Caco-2 (cell line): Measurements from ENCODE around the gene NOL6. TPM values are rescaled to one million over a fixed set of nuclear protein-coding genes. Genes with fewer than 3 reads are reported as not detected.

ENCODE experiments used
- BruUV-seq: library from RNA; stranded (reverse); fragments of 400-500 nt; replicated peaks from 2 replicates; lab custom pipeline; 2021; lab: Mats Ljungman, UMichigan
- CTCF ChIA-PET: fragments of 300-600 bp; sonication (Branson Sonifier 250); formaldehyde crosslinking; loops from one replicate; lab custom pipeline; 2022; ENCODE audit warnings: antibody characterized with exemption; lab: Charles Lee
- POLR2A ChIA-PET: fragments of 300-600 bp; sonication (Branson Sonifier 250); formaldehyde crosslinking; loops from one replicate; lab custom pipeline; 2022; ENCODE audit warnings: antibody characterized with exemption; lab: Charles Lee
- DNase-seq, 2 experiments: peaks; one replicate each; pipeline versions ENCODE4 v3.0.0 to v3.0.0-alpha.2; 2020 to 2022
- H3K27me3 ChIP-seq: replicated peaks from 2 replicates; pipeline ENCODE4 v1.6.0; 2011; ENCODE audit warnings: low read length; ENCODE audit not compliant: control insufficient read depth, insufficient read depth
- H3K36me3 ChIP-seq: 2 replicates; pipeline ENCODE4 v1.5.1; 2011; ENCODE audit warnings: low read length; ENCODE audit not compliant: control insufficient read depth, insufficient read depth
- H3K4me1 ChIP-seq: fragments of 250-450 bp; sonication (Bioruptor Pico); 2 replicates; pipeline ENCODE4 v1.5.1; 2020; ENCODE audit warnings: mild to moderate bottlenecking
- H3K4me3 ChIP-seq: 2 replicates; pipeline ENCODE4 v1.5.1; 2011; ENCODE audit warnings: low read depth, mild to moderate bottlenecking, control low read depth, low read length
- H3K9me3 ChIP-seq: fragments of 250-450 bp; sonication (Bioruptor Pico); 2 replicates; pipeline ENCODE4 v1.5.1; 2020; ENCODE audit warnings: mild to moderate bottlenecking, moderate library complexity
- H3K27ac Mint-ChIP-seq: one replicate; pipeline ENCODE4 v1.8.0; 2022; ENCODE audit warnings: mixed read lengths; ENCODE audit not compliant: unreplicated experiment
- H3K27me3 Mint-ChIP-seq: one replicate; pipeline ENCODE4 v1.8.0; 2022; ENCODE audit warnings: mixed read lengths; ENCODE audit not compliant: insufficient read depth, unreplicated experiment
- H3K36me3 Mint-ChIP-seq: one replicate; pipeline ENCODE4 v1.8.0; 2022; ENCODE audit warnings: mild to moderate bottlenecking, mixed read lengths; ENCODE audit not compliant: insufficient read depth, unreplicated experiment
- H3K4me1 Mint-ChIP-seq: one replicate; pipeline ENCODE4 v1.8.0; 2022; ENCODE audit warnings: low read depth, mixed read lengths; ENCODE audit not compliant: unreplicated experiment
- H3K4me3 Mint-ChIP-seq: one replicate; pipeline ENCODE4 v1.8.0; 2022; ENCODE audit warnings: mild to moderate bottlenecking, moderate library complexity, mixed read lengths; ENCODE audit not compliant: unreplicated experiment
- H3K9me3 Mint-ChIP-seq: one replicate; pipeline ENCODE4 v1.8.0; 2022; ENCODE audit warnings: mixed read lengths; ENCODE audit not compliant: unreplicated experiment
- intact Hi-C: fragments of 100-400 bp; cut with micrococcal nuclease; formaldehyde crosslinking; loops from one replicate; pipeline ENCODE4 v1.10.0; 2022; ENCODE audit not compliant: unreplicated experiment
- total RNA-seq: library from RNA; stranded (reverse); gene quantifications from 2 replicates; pipeline ENCODE4 v1.2.3, GENCODE V29; 2022
- TF ChIP-seq, protein P1 (sequence below), 2 experiments: fragments of 200-600 bp in 1 of 2; IDR thresholded peaks; 1 replicate in 1 of 2; 2 replicates in 1 of 2; pipeline versions ENCODE4 v1.5.1 to v1.8.0; 2011 to 2022; ENCODE audit warnings: antibody characterized with exemption in 1 of 2, control low read depth in 1 of 2, inconsistent platforms in 1 of 2, low read depth in 1 of 2, low read length in 1 of 2, mild to moderate bottlenecking in 1 of 2, moderate library complexity in 1 of 2; ENCODE audit not compliant: insufficient read depth in 1 of 2, severe bottlenecking in 1 of 2, unreplicated experiment in 1 of 2

NOL6 gene
- total RNA-seq, 1 experiment from 2014 or later: 47.2 TPM

DNA sequence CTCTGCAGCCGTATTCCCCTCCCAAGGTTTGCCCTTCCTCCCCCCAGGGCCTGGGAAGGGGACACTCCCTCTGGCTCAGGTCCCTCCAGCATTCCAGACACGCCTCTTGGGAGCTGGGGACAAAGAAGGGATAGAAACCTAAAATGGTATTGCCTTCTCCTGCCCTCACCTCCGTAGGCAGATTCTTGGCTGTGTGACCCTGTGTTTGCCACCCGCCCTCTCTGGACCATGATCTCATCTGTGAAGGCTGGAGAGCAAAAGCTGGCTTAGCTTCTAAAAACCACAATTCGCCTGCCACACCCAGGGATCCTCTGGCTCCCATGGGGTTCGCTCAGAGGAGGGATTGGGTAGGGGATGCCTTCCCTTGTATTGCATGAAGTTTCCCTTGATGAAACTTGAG is 34.0 kb downstream of the NOL6 start:
- no peaks in the 10 kb centered on the region for H3K27me3 Mint-ChIP-seq
- H3K4me1 Mint-ChIP-seq: peaks cover 46% of the 10 kb centered on the region
- ChIA-PET POLR2A (no interaction called here), CTCF (no interaction called here)
- peaks cover 64% of the 10 kb centered on the region for H3K4me1 ChIP-seq
- no peaks in the 10 kb centered on the region for H3K9me3 ChIP-seq
- intact Hi-C loops: no loop called here
- H3K27me3 ChIP-seq: no peaks in the 10 kb centered on the region
- TF ChIP-seq, protein P1, sequence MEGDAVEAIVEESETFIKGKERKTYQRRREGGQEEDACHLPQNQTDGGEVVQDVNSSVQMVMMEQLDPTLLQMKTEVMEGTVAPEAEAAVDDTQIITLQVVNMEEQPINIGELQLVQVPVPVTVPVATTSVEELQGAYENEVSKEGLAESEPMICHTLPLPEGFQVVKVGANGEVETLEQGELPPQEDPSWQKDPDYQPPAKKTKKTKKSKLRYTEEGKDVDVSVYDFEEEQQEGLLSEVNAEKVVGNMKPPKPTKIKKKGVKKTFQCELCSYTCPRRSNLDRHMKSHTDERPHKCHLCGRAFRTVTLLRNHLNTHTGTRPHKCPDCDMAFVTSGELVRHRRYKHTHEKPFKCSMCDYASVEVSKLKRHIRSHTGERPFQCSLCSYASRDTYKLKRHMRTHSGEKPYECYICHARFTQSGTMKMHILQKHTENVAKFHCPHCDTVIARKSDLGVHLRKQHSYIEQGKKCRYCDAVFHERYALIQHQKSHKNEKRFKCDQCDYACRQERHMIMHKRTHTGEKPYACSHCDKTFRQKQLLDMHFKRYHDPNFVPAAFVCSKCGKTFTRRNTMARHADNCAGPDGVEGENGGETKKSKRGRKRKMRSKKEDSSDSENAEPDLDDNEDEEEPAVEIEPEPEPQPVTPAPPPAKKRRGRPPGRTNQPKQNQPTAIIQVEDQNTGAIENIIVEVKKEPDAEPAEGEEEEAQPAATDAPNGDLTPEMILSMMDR (IDR thresholded peaks at IDR 0.05; ENCODE audit: insufficient read depth in 1 of 2, low read depth in 1 of 2, low read length in 1 of 2, severe bottlenecking in 1 of 2, unreplicated experiment in 1 of 2): no peak
- no peak overlapping the region for H3K4me3 ChIP-seq
- no peak for DNase-seq
- no peaks in the 10 kb centered on the region; the same call in 1 of the 2 replicates for H3K36me3 ChIP-seq
- peaks cover 11% of the 10 kb centered on the region for H3K36me3 Mint-ChIP-seq
- peak overlapping the region; percentile 64 for H3K27ac Mint-ChIP-seq
- H3K9me3 Mint-ChIP-seq: no peaks in the 10 kb centered on the region
- H3K4me3 Mint-ChIP-seq: no peak overlapping the region
- BruUV-seq: no TSS peak

- Mint-ChIP-seq H3K36me3 (peaks cover 11% of the 10 kb centered on the region), H3K27ac (peak overlapping the region; percentile 64), H3K4me1 (peaks cover 49% of the 10 kb centered on the region), H3K9me3 (no peaks in the 10 kb centered on the region), H3K4me3 (no peak overlapping the region), H3K27me3 (no peaks in the 10 kb centered on the region)
- H3K27me3 ChIP-seq: no peaks in the 10 kb centered on the region
- intact Hi-C loops: no loop called here
- no peaks in the 10 kb centered on the region; the same call in 1 of the 2 replicates for H3K36me3 ChIP-seq
- H3K4me1 ChIP-seq: peaks cover 64% of the 10 kb centered on the region
- ChIA-PET CTCF (interaction anchor here (0.6 kb wide), 1 partner anchor 12 kb away, joined by 4 read pairs; no protein-coding TSS in a partner anchor), POLR2A (no interaction called here)
- H3K9me3 ChIP-seq: no peaks in the 10 kb centered on the region
- no TSS peak for BruUV-seq
- no peak for DNase-seq
- TF ChIP-seq, protein P1 (IDR thresholded peaks at IDR 0.05; ENCODE audit: insufficient read depth in 1 of 2, low read depth in 1 of 2, low read length in 1 of 2, severe bottlenecking in 1 of 2, unreplicated experiment in 1 of 2): no peak
- H3K4me3 ChIP-seq: no peak overlapping the region
Measured at GRCh38 chr9:33438926-33439680, 34.6 kb downstream of the NOL6 start.

DNA sequence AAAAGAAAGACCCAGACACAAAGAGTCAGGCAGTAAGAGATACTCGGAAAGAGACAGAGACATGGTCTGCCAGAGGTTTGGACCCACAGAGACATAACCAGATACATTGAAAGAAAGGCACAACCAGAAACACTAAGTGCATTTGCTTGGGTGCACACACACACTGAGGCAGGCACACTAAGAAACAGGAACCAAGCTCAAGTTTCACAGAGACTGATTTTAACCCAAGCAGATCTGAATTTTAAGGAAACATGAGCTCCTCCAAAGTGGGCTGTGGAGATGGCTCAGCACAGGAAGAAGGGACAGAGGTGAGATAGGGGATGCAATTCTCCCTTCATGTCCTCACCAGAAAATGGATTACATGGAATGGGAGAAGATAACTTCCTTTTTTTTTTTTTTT is 35.8 kb downstream of the NOL6 start:
- Mint-ChIP-seq H3K4me1 (peaks cover 51% of the 10 kb centered on the region), H3K9me3 (no peaks in the 10 kb centered on the region), H3K4me3 (no peak overlapping the region), H3K36me3 (peaks cover 11% of the 10 kb centered on the region), H3K27me3 (no peaks in the 10 kb centered on the region), H3K27ac (peak overlapping the region; percentile 34)
- BruUV-seq: no TSS peak
- no peaks in the 10 kb centered on the region; the same call in 1 of the 2 replicates for H3K36me3 ChIP-seq
- no peak overlapping the region for H3K4me3 ChIP-seq
- no peaks in the 10 kb centered on the region for H3K9me3 ChIP-seq
- CTCF ChIA-PET: interaction anchor here (1.7 kb wide), 1 partner anchor 15 kb away, joined by 5 read pairs; no protein-coding TSS in a partner anchor
- TF ChIP-seq, protein P1 (IDR thresholded peaks at IDR 0.05; ENCODE audit: insufficient read depth in 1 of 2, low read depth in 1 of 2, low read length in 1 of 2, severe bottlenecking in 1 of 2, unreplicated experiment in 1 of 2): no peak
- intact Hi-C loops: no loop called here
- H3K4me1 ChIP-seq: peaks cover 59% of the 10 kb centered on the region
- no peak for DNase-seq
- POLR2A ChIA-PET: no interaction called here
- H3K27me3 ChIP-seq: no peaks in the 10 kb centered on the region
